Measurements from ENCODE around the gene PRKCE.

PRKCE gene

DNA sequence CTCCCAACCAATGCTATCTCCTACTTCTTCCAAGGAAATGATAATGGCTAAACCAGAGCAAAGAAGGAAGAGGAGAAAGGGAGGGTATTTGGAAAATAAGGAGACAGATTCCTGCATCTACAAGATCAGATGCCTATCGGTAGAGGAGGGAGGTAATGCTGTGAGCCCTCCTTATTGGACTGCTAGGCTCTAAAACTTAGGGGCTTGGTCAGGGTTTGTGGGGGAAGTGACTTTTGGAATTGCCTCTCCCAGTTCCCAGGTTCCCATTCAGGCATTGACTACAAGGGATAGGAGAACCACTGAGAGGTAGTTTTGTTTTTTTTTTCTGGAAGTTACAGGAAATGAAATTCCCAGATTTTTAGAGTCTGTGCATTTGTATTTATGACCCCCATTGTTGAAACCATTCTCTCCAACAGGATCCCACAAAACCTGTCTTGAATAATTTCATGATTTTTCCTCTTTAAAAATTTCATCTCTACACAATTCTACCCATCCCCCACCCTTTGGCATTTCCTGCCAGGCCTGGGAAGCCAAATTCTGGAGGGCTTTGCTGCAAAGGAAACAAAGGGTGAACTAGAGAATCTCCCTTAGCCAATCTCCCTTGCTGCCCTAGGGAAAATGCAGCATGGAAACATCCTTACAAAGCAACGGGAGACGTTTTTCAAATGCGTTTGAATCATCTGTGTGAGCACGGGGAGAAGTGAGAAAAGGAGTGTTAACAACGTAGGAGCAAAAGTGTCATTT lies 363.6 kb downstream of the PRKCE start:
- no peak for DNase-seq (ENCODE audit: low read depth in 1 of 2, low spot score in 1 of 2)
- TF ChIP-seq JUND (IDR thresholded peaks at IDR 0.05; ENCODE audit: low read depth): no peak
- in situ Hi-C loops (cut with HindIII; ENCODE audit: low pct_unique_long_range_greater_than_20kb, low sequenced_read_pairs): no loop called here

DNA sequence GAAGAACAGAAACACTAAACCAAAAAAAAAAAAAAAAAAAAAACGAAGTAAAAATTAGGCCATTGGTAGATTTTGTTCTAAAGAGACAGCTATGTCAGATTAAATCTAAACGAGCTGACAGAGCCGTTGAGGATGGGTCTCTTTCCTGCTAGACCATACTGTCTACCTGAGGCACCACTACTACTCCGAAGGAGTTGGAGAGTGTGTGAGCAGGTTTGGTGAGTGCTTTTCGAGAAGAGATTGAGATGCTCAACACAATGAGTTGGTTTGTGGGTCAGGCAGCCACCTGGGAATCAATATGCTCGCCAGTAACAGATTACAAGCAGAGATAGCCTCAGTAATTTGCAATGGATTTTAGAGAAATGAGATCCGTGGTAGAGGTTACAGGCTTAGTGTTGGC lies 364.2 kb downstream of the PRKCE start:
- no peak for DNase-seq (ENCODE audit: low read depth in 1 of 2, low spot score in 1 of 2)
- TF ChIP-seq JUND (IDR thresholded peaks at IDR 0.05; ENCODE audit: low read depth): no peak
- in situ Hi-C loops (cut with HindIII; ENCODE audit: low pct_unique_long_range_greater_than_20kb, low sequenced_read_pairs): no loop called here

DNA sequence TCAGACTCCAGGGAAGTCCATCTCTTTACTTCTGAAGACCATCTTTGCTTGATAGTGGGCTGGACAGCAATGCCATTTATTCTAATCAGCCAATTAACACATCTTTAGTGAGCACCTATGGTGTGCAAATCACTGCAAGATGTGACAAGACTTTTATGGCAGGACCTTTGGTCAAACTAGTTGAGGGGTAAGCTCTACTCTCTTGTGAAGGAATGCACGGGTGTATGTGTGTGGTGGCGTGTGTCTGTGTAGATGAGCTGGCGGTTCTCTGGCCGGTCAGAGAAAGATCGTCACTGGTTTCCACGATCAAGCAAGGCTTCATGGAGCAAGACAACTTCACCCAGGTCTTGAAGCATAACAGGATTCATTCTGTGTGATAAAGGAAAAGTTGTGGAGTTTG lies 364.6 kb downstream of the PRKCE start:
- DNase-seq (ENCODE audit: low read depth in 1 of 2, low spot score in 1 of 2): no peak
- in situ Hi-C loops (cut with HindIII; ENCODE audit: low pct_unique_long_range_greater_than_20kb, low sequenced_read_pairs): no loop called here
- TF ChIP-seq JUND (IDR thresholded peaks at IDR 0.05; ENCODE audit: low read depth): no peak

DNA sequence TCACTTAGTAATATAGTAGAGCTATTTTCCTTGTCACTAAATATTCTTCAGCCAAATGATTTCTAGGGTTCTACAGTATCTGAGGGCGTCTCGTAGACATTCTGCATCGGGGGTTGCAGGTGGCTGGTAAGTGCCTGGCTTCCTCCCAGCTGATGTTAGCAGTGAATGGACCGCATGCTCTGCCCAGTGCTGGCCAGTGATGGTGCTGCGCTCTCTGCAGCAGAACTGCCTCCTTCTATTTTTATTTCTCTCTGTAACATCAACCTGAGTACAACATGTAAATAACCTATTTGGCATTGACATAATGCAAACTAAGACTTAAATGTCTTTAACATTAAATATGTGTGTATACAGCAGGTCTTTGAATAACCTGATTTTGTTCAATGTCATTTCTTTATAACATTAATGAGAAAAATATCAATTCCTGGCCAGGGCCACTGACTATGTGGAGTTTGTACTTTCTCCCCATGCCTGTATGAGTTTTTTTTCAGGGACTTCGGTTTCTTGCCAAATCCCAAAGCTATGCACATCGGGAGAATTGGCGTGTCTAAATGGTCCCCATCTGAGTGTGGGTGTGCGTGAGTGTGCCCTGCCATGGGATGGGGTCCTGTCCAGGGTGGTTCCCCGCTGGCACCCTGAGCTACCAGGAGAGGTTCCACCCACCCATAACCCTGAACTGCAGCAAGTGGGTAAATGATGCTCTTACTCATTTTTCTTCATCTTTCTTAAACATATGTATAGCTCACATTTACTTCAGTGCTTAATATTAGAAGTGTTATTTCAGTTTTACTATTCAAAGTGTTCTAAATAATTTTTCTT lies 367.5 kb downstream of the PRKCE start:
- TF ChIP-seq JUND (IDR thresholded peaks at IDR 0.05; ENCODE audit: low read depth): no peak
- no peak for DNase-seq (ENCODE audit: low read depth in 1 of 2, low spot score in 1 of 2)
- in situ Hi-C loops (cut with HindIII; ENCODE audit: low pct_unique_long_range_greater_than_20kb, low sequenced_read_pairs): no loop called here

DNA sequence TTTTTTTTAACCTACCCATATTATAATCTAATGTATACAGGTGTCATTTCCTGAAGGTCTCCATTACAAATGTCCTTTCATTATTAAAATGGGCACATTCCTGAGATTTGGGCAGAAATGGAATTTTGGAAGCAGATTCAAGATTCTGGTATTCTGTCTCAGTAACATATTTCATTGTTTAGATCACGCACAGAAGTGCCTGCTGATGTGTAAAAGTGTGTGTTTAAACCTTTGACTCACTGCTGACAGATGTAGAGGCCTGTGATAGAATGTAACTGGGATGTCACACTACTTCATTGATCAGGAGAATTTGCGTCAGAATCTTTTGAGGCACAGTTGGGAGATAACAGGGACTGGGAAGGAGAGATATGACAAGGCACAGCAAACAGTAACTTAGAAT lies 368.9 kb downstream of the PRKCE start:
- no peak for TF ChIP-seq JUND (IDR thresholded peaks at IDR 0.05; ENCODE audit: low read depth)
- in situ Hi-C loops (cut with HindIII; ENCODE audit: low pct_unique_long_range_greater_than_20kb, low sequenced_read_pairs): no loop called here
- DNase-seq (ENCODE audit: low read depth in 1 of 2, low spot score in 1 of 2): no peak

DNA sequence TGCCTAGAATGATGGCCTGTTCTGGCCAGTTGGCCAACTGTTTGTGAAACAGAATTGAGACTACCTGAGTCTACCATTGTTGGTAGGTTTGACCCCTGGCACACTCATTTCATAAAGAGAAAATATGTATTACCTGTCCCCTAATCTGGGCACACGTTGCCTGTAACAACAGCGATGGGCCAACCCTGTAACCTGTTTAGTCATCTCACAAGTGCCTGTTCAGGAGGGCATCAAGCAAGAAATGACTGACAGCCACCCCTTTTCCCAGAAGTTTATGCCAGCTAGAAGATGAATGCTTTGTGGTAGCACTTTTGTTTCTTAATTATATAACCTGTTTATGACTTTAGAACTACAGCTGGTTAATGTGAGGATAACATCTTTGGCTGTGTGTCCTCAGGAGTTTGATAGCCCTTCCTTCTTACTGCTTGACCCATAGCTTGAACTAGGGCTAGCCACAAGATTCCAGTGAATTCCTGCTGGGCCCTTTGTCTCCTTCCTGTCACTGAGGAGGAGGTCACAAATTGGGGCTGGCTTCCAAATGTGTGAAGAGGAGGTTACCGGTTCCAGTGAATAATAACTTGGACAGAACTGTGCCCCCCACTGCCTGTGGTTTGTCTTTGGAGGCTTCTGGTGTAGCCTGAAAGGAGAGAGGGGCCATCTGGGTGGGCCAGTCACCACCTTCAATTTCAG lies 371.8 kb downstream of the PRKCE start:
- in situ Hi-C loops (cut with HindIII; ENCODE audit: low pct_unique_long_range_greater_than_20kb, low sequenced_read_pairs): no loop called here
- no peak for TF ChIP-seq JUND (IDR thresholded peaks at IDR 0.05; ENCODE audit: low read depth)
- DNase-seq (ENCODE audit: low read depth in 1 of 2, low spot score in 1 of 2): no peak

DNA sequence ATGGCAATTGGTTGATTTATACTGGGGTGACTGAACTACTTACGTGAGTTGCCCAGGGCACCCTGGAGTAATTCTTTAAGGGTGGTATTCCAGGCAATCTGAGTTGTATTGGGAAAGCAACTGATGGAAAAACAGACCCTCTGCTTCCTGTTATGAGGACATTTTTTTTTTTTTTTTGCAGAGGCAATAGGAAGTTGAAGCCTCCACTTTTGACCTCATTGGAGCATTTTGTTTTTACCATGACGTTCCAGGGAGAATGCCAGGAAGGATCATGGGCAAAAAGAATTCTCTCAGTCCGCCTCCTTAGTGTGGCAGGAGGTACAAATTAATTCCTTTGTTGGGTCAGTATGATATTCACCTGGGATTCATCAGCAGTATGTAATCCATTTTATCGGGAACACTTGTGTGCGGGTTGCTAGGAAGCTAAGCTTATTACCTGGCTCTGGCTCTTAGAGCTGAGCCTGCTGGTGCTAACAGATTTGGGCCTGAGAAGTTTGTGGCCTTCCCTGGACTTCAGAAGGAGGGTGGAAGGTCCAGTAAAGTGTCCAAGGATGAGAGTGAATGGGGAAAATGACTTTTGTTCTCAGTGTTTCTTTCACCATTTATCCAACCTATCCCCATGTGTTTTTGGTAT lies 372.8 kb downstream of the PRKCE start:
- DNase-seq (ENCODE audit: low read depth in 1 of 2, low spot score in 1 of 2): no peak
- TF ChIP-seq JUND (IDR thresholded peaks at IDR 0.05; ENCODE audit: low read depth): no peak
- in situ Hi-C loops (cut with HindIII; ENCODE audit: low pct_unique_long_range_greater_than_20kb, low sequenced_read_pairs): no loop called here

DNA sequence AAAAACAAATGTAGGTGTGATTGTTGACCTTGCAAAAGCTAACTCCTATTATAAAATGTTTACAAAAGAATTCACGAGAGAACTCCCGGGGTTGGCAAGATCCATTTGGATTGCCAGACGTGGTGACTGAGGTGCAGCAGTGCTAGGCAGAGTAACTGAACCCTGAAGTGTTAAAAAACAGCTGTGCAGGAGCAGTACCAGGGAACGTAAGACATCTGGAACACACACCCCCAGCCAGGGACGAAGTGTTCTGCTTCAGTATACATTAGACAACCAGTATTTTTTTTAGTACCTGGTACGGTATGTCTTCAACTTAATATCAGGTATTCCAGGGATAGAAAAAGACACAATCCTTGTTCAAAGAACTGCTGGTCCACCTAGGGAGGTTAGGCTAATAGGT lies 373.6 kb downstream of the PRKCE start:
- in situ Hi-C loops (cut with HindIII; ENCODE audit: low pct_unique_long_range_greater_than_20kb, low sequenced_read_pairs): no loop called here
- no peak for DNase-seq (ENCODE audit: low read depth in 1 of 2, low spot score in 1 of 2)
- TF ChIP-seq JUND (IDR thresholded peaks at IDR 0.05; ENCODE audit: low read depth): no peak

DNA sequence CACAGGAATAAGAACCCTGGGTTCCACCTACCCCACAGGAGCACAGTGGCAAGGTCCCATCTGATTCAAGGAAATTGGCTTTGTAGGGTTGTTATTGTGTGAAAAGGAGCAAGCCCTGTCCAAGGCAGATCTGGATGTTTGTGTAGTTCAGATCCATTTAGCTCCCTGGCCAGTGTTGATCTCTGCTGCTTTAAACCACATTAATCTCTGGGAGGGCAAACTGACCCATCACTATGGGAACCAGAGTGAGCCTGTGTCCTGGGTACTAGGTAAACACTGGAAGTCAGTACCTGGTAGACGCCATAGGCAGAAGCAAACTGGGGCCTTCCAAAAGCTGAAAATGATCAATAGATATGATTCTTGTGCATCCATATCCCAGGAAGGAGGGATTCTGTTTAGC lies 374.2 kb downstream of the PRKCE start:
- in situ Hi-C loops (cut with HindIII; ENCODE audit: low pct_unique_long_range_greater_than_20kb, low sequenced_read_pairs): no loop called here
- no peak for TF ChIP-seq JUND (IDR thresholded peaks at IDR 0.05; ENCODE audit: low read depth)
- peak in 1 of 2 experiments; percentile 34 for DNase-seq (ENCODE audit: low read depth in 1 of 2, low spot score in 1 of 2)

DNA sequence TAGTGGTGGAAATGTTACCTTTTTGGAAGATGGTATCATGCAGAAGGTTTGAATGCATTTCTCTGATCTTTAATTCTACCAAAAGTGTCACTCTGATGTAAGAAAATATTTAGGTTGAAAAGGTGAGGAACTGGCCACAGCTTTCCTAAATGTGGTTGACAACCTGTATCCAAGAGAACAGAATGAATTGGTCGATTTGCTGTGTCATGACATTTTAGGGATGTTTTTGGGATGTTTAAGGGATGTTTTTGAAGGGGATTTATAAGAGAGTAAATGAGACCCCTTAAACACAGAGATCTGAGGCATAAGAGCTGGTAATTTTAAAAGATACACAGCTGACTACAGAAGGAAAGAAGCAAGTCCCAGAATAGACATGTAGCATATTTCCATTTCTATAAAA lies 375.0 kb downstream of the PRKCE start:
- in situ Hi-C loops (cut with HindIII; ENCODE audit: low pct_unique_long_range_greater_than_20kb, low sequenced_read_pairs): no loop called here
- DNase-seq (ENCODE audit: low read depth in 1 of 2, low spot score in 1 of 2): no peak
- TF ChIP-seq JUND (IDR thresholded peaks at IDR 0.05; ENCODE audit: low read depth): no peak

DNA sequence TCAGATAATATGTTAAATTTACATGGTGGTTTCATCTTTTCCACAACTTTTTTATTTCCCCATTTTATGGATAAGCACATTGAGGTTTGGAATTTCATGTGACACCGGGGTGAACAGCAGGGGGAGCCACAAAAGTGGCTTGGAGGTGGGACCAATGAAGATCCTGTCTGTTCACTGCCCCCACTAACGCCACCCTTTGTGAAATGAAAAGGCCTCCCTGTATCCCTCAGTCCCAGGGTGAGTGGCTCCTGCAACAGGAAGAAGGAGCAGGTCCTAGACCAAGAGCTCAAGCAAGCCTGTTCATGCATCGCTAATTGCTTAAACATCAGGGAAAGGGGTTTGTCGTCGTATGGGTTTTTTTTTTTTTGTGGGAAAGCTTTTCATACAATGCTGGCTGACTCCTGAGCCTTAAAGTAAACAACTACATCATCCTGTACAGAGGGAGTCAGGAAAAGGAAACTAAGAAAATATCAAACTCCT lies 377.9 kb downstream of the PRKCE start:
- no peak for DNase-seq (ENCODE audit: low read depth in 1 of 2, low spot score in 1 of 2)
- in situ Hi-C loops (cut with HindIII; ENCODE audit: low pct_unique_long_range_greater_than_20kb, low sequenced_read_pairs): no loop called here
- TF ChIP-seq JUND (IDR thresholded peaks at IDR 0.05; ENCODE audit: low read depth): no peak

DNA sequence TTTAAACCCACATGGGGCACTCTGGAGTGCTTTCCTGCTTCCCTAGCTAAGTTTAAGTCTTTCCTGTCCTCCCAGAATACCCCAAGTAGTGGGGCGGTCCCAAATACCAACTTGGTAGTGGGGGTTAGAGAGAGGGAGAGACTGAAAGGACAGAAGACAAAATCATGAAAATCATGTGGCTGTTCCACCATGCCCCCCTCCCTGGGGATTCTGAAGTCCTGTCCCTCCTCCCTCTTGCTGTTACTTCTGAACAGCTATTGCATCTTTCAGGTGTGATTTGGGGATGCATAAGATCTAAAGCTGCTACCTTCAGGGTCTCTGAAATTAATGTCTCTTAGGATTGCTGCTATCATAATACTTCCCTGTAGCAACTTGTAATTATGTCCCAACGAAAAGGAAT lies 378.9 kb downstream of the PRKCE start:
- TF ChIP-seq JUND (IDR thresholded peaks at IDR 0.05; ENCODE audit: low read depth): no peak
- in situ Hi-C loops (cut with HindIII; ENCODE audit: low pct_unique_long_range_greater_than_20kb, low sequenced_read_pairs): no loop called here
- no peak for DNase-seq (ENCODE audit: low read depth in 1 of 2, low spot score in 1 of 2)
